ENCODE measurements around the gene PLD4. TPM values are rescaled to one million over a fixed set of nuclear protein-coding genes. Genes with fewer than 3 reads are reported as not detected.
"Not testable (repeated sequence)": the region's sequence is repeated elsewhere in the genome, so short reads cannot be mapped to it uniquely, and the experiment has no call there.

PLD4 gene
- total RNA-seq, 4 donors from 2014 or later = under 0.01 to 0.42 (median 0.31) TPM; not detected in 1

DNA sequence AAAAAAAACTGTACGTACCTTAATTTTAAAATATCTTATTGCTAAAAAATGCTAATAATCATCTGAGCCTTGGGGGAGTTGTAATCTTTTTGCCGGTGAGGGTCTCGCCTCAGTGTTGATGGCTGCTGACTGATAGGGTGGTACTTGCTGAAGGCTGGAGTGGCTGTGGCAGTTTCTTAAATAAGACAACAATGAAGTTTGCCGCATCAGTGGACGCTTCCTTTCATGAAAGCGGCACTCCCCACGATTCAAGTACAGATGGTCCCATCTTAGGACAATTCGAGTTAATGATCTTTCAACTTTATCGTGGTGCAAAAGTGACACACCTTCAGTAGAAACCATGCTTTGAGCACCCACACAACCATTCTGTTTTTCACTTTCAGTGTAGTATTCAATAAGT, 7.6 kb upstream of the PLD4 start:
- H3K9me3 ChIP-seq = peaks cover 0 to 4% (median 0%) of the 10 kb centered on the region in 3 donors
- no peak overlapping the region for H3K4me3 ChIP-seq
- no peak overlapping the region for H3K27ac ChIP-seq
- ATAC-seq = no peak
- TF ChIP-seq POLR2A (IDR thresholded peaks at IDR 0.05) (no peak), POLR2AphosphoS5 (IDR thresholded peaks at IDR 0.05) (no peak), CTCF (IDR thresholded peaks at IDR 0.05) (no peak), EP300 (IDR thresholded peaks at IDR 0.05) (no peak)
- H3K36me3 ChIP-seq = no peaks in the 10 kb centered on the region
- no peaks in the 10 kb centered on the region for H3K27me3 ChIP-seq
- WGBS, 2 donors (ENCODE audit: low coverage in 1 of 2) = 88 to 100% methylated on average over 1 to 9 of the region's 9 CpGs
- H3K4me1 ChIP-seq = no peaks in the 10 kb centered on the region

DNA sequence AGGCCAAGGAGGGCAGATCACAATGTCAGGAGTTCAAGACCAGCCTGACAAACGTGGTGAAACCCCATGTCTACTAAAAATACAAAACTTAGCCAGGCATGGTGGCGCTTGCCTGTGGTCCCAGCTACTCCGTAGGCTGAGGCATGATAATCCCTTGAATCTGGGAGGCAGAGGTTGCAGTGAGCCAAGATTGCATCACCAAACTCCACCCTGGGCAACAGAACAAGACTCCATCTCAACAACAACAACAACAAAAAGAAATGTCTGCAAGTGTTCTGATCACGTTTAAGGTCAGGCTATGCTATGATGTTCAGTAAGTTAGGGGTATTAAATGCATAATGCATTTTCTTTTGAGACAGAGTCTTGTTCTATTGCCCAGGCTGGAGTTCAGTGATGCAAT, 6.7 kb upstream of the PLD4 start:
- Histone ChIP-seq H3K27ac (no peak overlapping the region), H3K9me3 (no peaks in the 10 kb centered on the region), H3K27me3 (no peaks in the 10 kb centered on the region), H3K36me3 (no peaks in the 10 kb centered on the region), H3K4me3 (no peak overlapping the region), H3K4me1 (no peaks in the 10 kb centered on the region)
- no peak for ATAC-seq
- TF ChIP-seq CTCF (IDR thresholded peaks at IDR 0.05) (no peak), POLR2A (IDR thresholded peaks at IDR 0.05) (no peak), POLR2AphosphoS5 (IDR thresholded peaks at IDR 0.05) (no peak), EP300 (IDR thresholded peaks at IDR 0.05) (no peak)
- WGBS, 2 donors (ENCODE audit: low coverage in 1 of 2) = 42 to 44% methylated on average over 1 to 3 of the region's 4 CpGs

- 66 to 69% methylated on average over 7 to 8 of the region's 12 CpGs for WGBS, 2 donors (ENCODE audit: low coverage in 1 of 2)
- not testable (repeated sequence) for H3K4me3 ChIP-seq, H3K36me3 ChIP-seq, ATAC-seq, H3K4me1 ChIP-seq, H3K9me3 ChIP-seq, H3K27me3 ChIP-seq, H3K27ac ChIP-seq
Measured at GRCh38 chr14:104919152-104919992, 5.3 kb upstream of the PLD4 start.

GRCh38 chr14:104919993-104920315, 4.7 kb upstream of the PLD4 start:
- H3K4me1 ChIP-seq = no peaks in the 10 kb centered on the region
- H3K27ac ChIP-seq = no peak overlapping the region
- no peaks in the 10 kb centered on the region for H3K36me3 ChIP-seq
- no peak for TF ChIP-seq EP300 (IDR thresholded peaks at IDR 0.05)
- TF ChIP-seq CTCF (IDR thresholded peaks at IDR 0.05) = no peak
- peaks cover 0 to 9% (median 0%) of the 10 kb centered on the region in 3 donors for H3K9me3 ChIP-seq
- H3K4me3 ChIP-seq = no peak overlapping the region
- ATAC-seq = no peak
- WGBS, 2 donors (ENCODE audit: low coverage in 1 of 2) = 0 to 73% methylated on average over 1 to 3 of the region's 3 CpGs
- H3K27me3 ChIP-seq = no peaks in the 10 kb centered on the region

- no peak overlapping the region for H3K27ac ChIP-seq
- 100% methylated on average over 2 of the region's 4 CpGs; no CpG with 5 or more reads in 1 of the 2 donors for WGBS, 2 donors (ENCODE audit: low coverage in 1 of 2)
- no peak overlapping the region for H3K4me3 ChIP-seq
- no peak for ATAC-seq
- peaks cover 0 to 9% (median 0%) of the 10 kb centered on the region in 3 donors for H3K9me3 ChIP-seq
- H3K36me3 ChIP-seq = no peaks in the 10 kb centered on the region
- no peak for TF ChIP-seq POLR2AphosphoS5 (IDR thresholded peaks at IDR 0.05)
- no peak for TF ChIP-seq EP300 (IDR thresholded peaks at IDR 0.05)
- H3K27me3 ChIP-seq = no peaks in the 10 kb centered on the region
- no peaks in the 10 kb centered on the region for H3K4me1 ChIP-seq
Measured at GRCh38 chr14:104923640-104924420, 849 bp upstream of the PLD4 start.

Data from gastroesophageal sphincter (tissue), 4 donors.